Sigmoid colon (tissue), 7 donors: ENCODE data around the gene OR6C76. TPM values are rescaled to one million over a fixed set of nuclear protein-coding genes. Genes with fewer than 3 reads are reported as not detected.
"Not testable (repeated sequence)": the region's sequence is repeated elsewhere in the genome, so short reads cannot be mapped to it uniquely, and the experiment has no call there.

Source experiments
- DNase-seq: peaks from one replicate; pipeline ENCODE4 v3.0.0-alpha.2; 2019
- H3K27ac ChIP-seq, 4 donors: fragments of 200-600 bp; sonication (generic); one replicate each; pipeline ENCODE4 v1.5.1; 2016 to 2019; ENCODE audit warnings: mild to moderate bottlenecking in 1 of 4
- H3K27me3 ChIP-seq, 3 donors: fragments of 200-600 bp; sonication (generic); one replicate each; pipeline ENCODE4 v1.5.1; 2019; ENCODE audit warnings: mild to moderate bottlenecking in 1 of 3
- H3K36me3 ChIP-seq, 4 donors: fragments of 200-600 bp; sonication (generic); one replicate each; pipeline ENCODE4 v1.5.1; 2016 to 2019
- H3K4me1 ChIP-seq, 4 donors: fragments of 200-600 bp; sonication (generic); one replicate each; pipeline ENCODE4 v1.5.1; 2017 to 2019
- H3K4me3 ChIP-seq, 4 donors: fragments of 200-600 bp; sonication (generic); one replicate each; pipeline ENCODE4 v1.5.1; 2017 to 2019; ENCODE audit warnings: mild to moderate bottlenecking in 2 of 4, moderate library complexity in 1 of 4
- H3K9me3 ChIP-seq, 4 donors: fragments of 200-600 bp in 3 of 4; sonication (generic) in 3 of 4; one replicate each; pipeline versions ENCODE4 v1.5.1 to v1.6.1; 2013 to 2019
- CTCF ChIP-seq, 4 experiments: fragments of 450-650 bp in 3 of 4; fragments of 200-600 bp in 1 of 4; IDR thresholded peaks; one replicate each; pipeline ENCODE4 v1.5.1; 2016 to 2019; ENCODE audit warnings: antibody characterized with exemption in 4 of 4, mild to moderate bottlenecking in 3 of 4, moderate library complexity in 2 of 4
- EP300 ChIP-seq, 4 donors: sonication (generic); formaldehyde crosslinking; IDR thresholded peaks; one replicate each; pipeline ENCODE4 v1.6.1; 2017; ENCODE audit warnings: antibody characterized with exemption in 4 of 4
- POLR2A ChIP-seq, 2 donors: fragments of 450-650 bp; IDR thresholded peaks; one replicate each; pipeline ENCODE4 v1.6.1; 2016; ENCODE audit warnings: antibody characterized with exemption in 2 of 2, mild to moderate bottlenecking in 2 of 2, moderate library complexity in 2 of 2
- POLR2AphosphoS5 ChIP-seq, 4 donors: sonication (generic); formaldehyde crosslinking; IDR thresholded peaks; one replicate each; pipeline ENCODE4 v1.6.1; 2017; ENCODE audit warnings: antibody characterized with exemption in 4 of 4
- WGBS, 2 donors: extraction: QIAGEN DNeasy Blood & Tissue Kit; methylation state at CpG; one replicate each; pipeline ENCODE4 v1.1.7; 2013; 5-methylcytosine and 5-hydroxymethylcytosine counted together
- intact Hi-C: fragments of 100-400 bp; cut with DNase I; formaldehyde crosslinking; loops from one replicate; pipeline ENCODE4 v1.15.1; 2023
- polyA plus RNA-seq, 3 donors: library from polyadenylated mRNA; stranded (reverse); fragments of 200-250 nt; gene quantifications; one replicate each; pipeline ENCODE4 v1.2.3, GENCODE V29; 2013
- total RNA-seq, 4 donors: library from RNA; depleted of rRNA; stranded (reverse); fragments of >200 nt; gene quantifications; one replicate each; pipeline ENCODE4 v1.1.0, GENCODE V29; 2016
- donor health status: healthy with polysubstance abuse.
- donor health status: Bipolar disorder and iron deficiency.
- donor health status: healthy.

Gene OR6C76
- total and polyA plus RNA-seq, 7 donors: not detected

GRCh38 chr12:55448825-55449224, 22.8 kb downstream of the OR6C76 start:
- intact Hi-C loops: no loop called here

GRCh38 chr12:55464926-55465325, 38.9 kb downstream of the OR6C76 start:
- H3K27me3 ChIP-seq, H3K4me1 ChIP-seq, intact Hi-C loops, H3K4me3 ChIP-seq, H3K27ac ChIP-seq, DNase-seq, H3K9me3 ChIP-seq, H3K36me3 ChIP-seq: not testable (repeated sequence)
- 97% methylated on average over 1 of the region's 1 CpG for WGBS, 2 donors

More at GRCh38 chr12:55448825-55449224, 22.8 kb downstream of the OR6C76 start:
- Histone ChIP-seq H3K27me3 (no peaks in the 10 kb centered on the region), H3K4me1 (no peaks in the 10 kb centered on the region), H3K27ac (no peak overlapping the region), H3K36me3 (no peaks in the 10 kb centered on the region), H3K4me3 (no peak overlapping the region), H3K9me3 (no peaks in the 10 kb centered on the region)
- no peak for TF ChIP-seq POLR2A (IDR thresholded peaks at IDR 0.05)
- TF ChIP-seq EP300 (IDR thresholded peaks at IDR 0.05): no peak
- no peak for TF ChIP-seq CTCF (IDR thresholded peaks at IDR 0.05)
- TF ChIP-seq POLR2AphosphoS5 (IDR thresholded peaks at IDR 0.05): no peak
- no peak for DNase-seq

- H3K27me3 ChIP-seq: no peaks in the 10 kb centered on the region
- intact Hi-C loops: no loop called here
- no peaks in the 10 kb centered on the region for H3K4me1 ChIP-seq
- H3K36me3 ChIP-seq: no peaks in the 10 kb centered on the region
- no peak overlapping the region for H3K4me3 ChIP-seq
- 37 to 48% methylated on average over 2 of the region's 2 CpGs for WGBS, 2 donors
- no peak for DNase-seq
- H3K9me3 ChIP-seq: no peaks in the 10 kb centered on the region
- H3K27ac ChIP-seq: no peak overlapping the region
- TF ChIP-seq CTCF (IDR thresholded peaks at IDR 0.05) (no peak), EP300 (IDR thresholded peaks at IDR 0.05) (no peak), POLR2AphosphoS5 (IDR thresholded peaks at IDR 0.05) (no peak), POLR2A (IDR thresholded peaks at IDR 0.05) (no peak)
These were observed 41.8 kb downstream of the OR6C76 start for GRCh38 chr12:55467836-55468235.

- no peaks in the 10 kb centered on the region for H3K36me3 ChIP-seq
- DNase-seq: no peak
- no peaks in the 10 kb centered on the region for H3K27me3 ChIP-seq
- no peak overlapping the region for H3K4me3 ChIP-seq
- no peak overlapping the region for H3K27ac ChIP-seq
- WGBS, 2 donors: 61 to 69% methylated on average over 2 of the region's 2 CpGs
- TF ChIP-seq POLR2A (IDR thresholded peaks at IDR 0.05) (no peak), EP300 (IDR thresholded peaks at IDR 0.05) (no peak)
- intact Hi-C loops: no loop called here
- no peaks in the 10 kb centered on the region for H3K4me1 ChIP-seq
- no peaks in the 10 kb centered on the region for H3K9me3 ChIP-seq
These were observed 43.2 kb downstream of the OR6C76 start for GRCh38 chr12:55469291-55469690.

GRCh38 chr12:55470088-55470829, 44.2 kb downstream of the OR6C76 start, which contains the start of gene OR6C70:
TSS of gene OR6C70 (minus strand) at chr12:55470138. CDS start at chr12:55470138, 0 bp downstream.
- intact Hi-C loops: no loop called here
- H3K36me3 ChIP-seq: no peaks in the 10 kb centered on the region
- H3K4me1 ChIP-seq: no peaks in the 10 kb centered on the region
- TF ChIP-seq CTCF (IDR thresholded peaks at IDR 0.05): no peak
- no peak for TF ChIP-seq POLR2AphosphoS5 (IDR thresholded peaks at IDR 0.05)
- TF ChIP-seq POLR2A (IDR thresholded peaks at IDR 0.05): no peak
- no peak for TF ChIP-seq EP300 (IDR thresholded peaks at IDR 0.05)
- no peak within 1 kb of the TSS for H3K27ac ChIP-seq
- DNase-seq: no peak
- no peaks in the 10 kb centered on the region for H3K27me3 ChIP-seq
- WGBS, 2 donors: 88 to 94% methylated on average over 3 of the region's 3 CpGs
- H3K9me3 ChIP-seq: no peaks in the 10 kb centered on the region
- no peak within 1 kb of the TSS for H3K4me3 ChIP-seq

- TF ChIP-seq POLR2A (IDR thresholded peaks at IDR 0.05) (no peak), EP300 (IDR thresholded peaks at IDR 0.05) (no peak), CTCF (IDR thresholded peaks at IDR 0.05) (no peak), POLR2AphosphoS5 (IDR thresholded peaks at IDR 0.05) (no peak)
- Histone ChIP-seq H3K4me3 (no peak overlapping the region), H3K9me3 (no peaks in the 10 kb centered on the region), H3K27me3 (no peaks in the 10 kb centered on the region), H3K4me1 (no peaks in the 10 kb centered on the region), H3K36me3 (no peaks in the 10 kb centered on the region), H3K27ac (no peak overlapping the region)
- intact Hi-C loops: no loop called here
- DNase-seq: no peak
- 87 to 90% methylated on average over 1 of the region's 1 CpG for WGBS, 2 donors
These were observed 46.2 kb downstream of the OR6C76 start for GRCh38 chr12:55472264-55472663.
